Stimulated activated CD4-positive, alpha-beta T cell treated with anti-CD3 and anti-CD28 coated beads, TNF-alpha, amount 100 ng/mL, for 24 hours (primary cell): ENCODE results near the gene SRL.
"Not testable (repeated sequence)": the region's sequence is repeated elsewhere in the genome, so short reads cannot be mapped to it uniquely, and the experiment has no call there.

Source experiments
- DNase-seq, 3 experiments: peaks; one replicate each; pipeline ENCODE4 v3.0.0-alpha.2; 2020; ENCODE audit warnings: low read depth in 3 of 3

The SRL gene

GRCh38 chr16:4261557-4262172, 19.8 kb upstream of the SRL start:
- peak in 1 of 3 experiments; percentile 45 for DNase-seq

GRCh38 chr16:4260360-4260759, 18.5 kb upstream of the SRL start:
- DNase-seq, result no peak

GRCh38 chr16:4257646-4258556, 16.0 kb upstream of the SRL start:
- DNase-seq, result no peak

- peak; percentile 99 to 100 (median 99) for DNase-seq
Observed at GRCh38 chr16:4253394-4254150, 11.7 kb upstream of the SRL start.

GRCh38 chr16:4253012-4253393, 11.1 kb upstream of the SRL start:
- not testable (repeated sequence) for DNase-seq

GRCh38 chr16:4249530-4250308, 7.8 kb upstream of the SRL start:
- DNase-seq, result no peak

GRCh38 chr16:4247460-4247784, 5.5 kb upstream of the SRL start:
- no peak for DNase-seq

- DNase-seq, result no peak
Observed at GRCh38 chr16:4246777-4247459, 5.0 kb upstream of the SRL start.

GRCh38 chr16:4245077-4245791, 3.4 kb upstream of the SRL start:
- DNase-seq, result no peak

GRCh38 chr16:4244254-4245076, 2.6 kb upstream of the SRL start:
- DNase-seq, result no peak

- DNase-seq, result no peak
Observed at GRCh38 chr16:4241258-4241927, 487 bp downstream of the SRL start.

GRCh38 chr16:4240624-4241023, 1.3 kb downstream of the SRL start:
- DNase-seq, result no peak

- DNase-seq, result no peak
Observed at GRCh38 chr16:4239682-4240175, 2.2 kb downstream of the SRL start.

GRCh38 chr16:4239020-4239419, 2.9 kb downstream of the SRL start:
- DNase-seq, result no peak

- DNase-seq, result no peak
Observed at GRCh38 chr16:4233431-4233830, 8.4 kb downstream of the SRL start.

GRCh38 chr16:4232541-4233386, 9.1 kb downstream of the SRL start:
- DNase-seq, result no peak

GRCh38 chr16:4231886-4232285, 10.0 kb downstream of the SRL start:
- DNase-seq, result no peak

GRCh38 chr16:4231367-4231766, 10.5 kb downstream of the SRL start:
- no peak for DNase-seq
